ENCODE data around the gene COL18A1.
A peak's percentile ranks its signal among the peaks of the same experiment; 100 is the strongest.
"Not testable (repeated sequence)": the region's sequence is repeated elsewhere in the genome, so short reads cannot be mapped to it uniquely, and the experiment has no call there.

COL18A1 gene

GRCh38 chr21:45442686-45443594 is 38.0 kb downstream of the COL18A1 start:
- not testable (repeated sequence) for DNase-seq

GRCh38 chr21:45443595-45444181 is 38.7 kb downstream of the COL18A1 start:
- DNase-seq = no peak

GRCh38 chr21:45444385-45444784 is 39.4 kb downstream of the COL18A1 start:
- no peak for DNase-seq

GRCh38 chr21:45445369-45445768 is 40.4 kb downstream of the COL18A1 start:
- DNase-seq = no peak

- DNase-seq = no peak
These were observed 42.9 kb downstream of the COL18A1 start for GRCh38 chr21:45447821-45448220.

GRCh38 chr21:45448283-45448809 is 43.4 kb downstream of the COL18A1 start:
- no peak for DNase-seq

- peak; percentile 60 for DNase-seq
These were observed 44.1 kb downstream of the COL18A1 start for GRCh38 chr21:45448810-45449657.

- no peak for DNase-seq
These were observed 44.9 kb downstream of the COL18A1 start for GRCh38 chr21:45449658-45450422.

- no peak for DNase-seq
These were observed 45.6 kb downstream of the COL18A1 start for GRCh38 chr21:45450423-45451090.

- DNase-seq = no peak
These were observed 46.3 kb downstream of the COL18A1 start for GRCh38 chr21:45451091-45451740.

GRCh38 chr21:45451771-45452182 is 46.8 kb downstream of the COL18A1 start:
- DNase-seq = no peak

- DNase-seq = no peak
These were observed 47.8 kb downstream of the COL18A1 start for GRCh38 chr21:45452696-45453307.

- no peak for DNase-seq
These were observed 48.5 kb downstream of the COL18A1 start for GRCh38 chr21:45453308-45453950.

GRCh38 chr21:45454060-45454925 is 49.3 kb downstream of the COL18A1 start:
- no peak for DNase-seq

- no peak for DNase-seq
These were observed 50.1 kb downstream of the COL18A1 start for GRCh38 chr21:45454926-45455673.

GRCh38 chr21:45455674-45456583 is 51.0 kb downstream of the COL18A1 start:
- no peak for DNase-seq

- DNase-seq = no peak
These were observed 51.7 kb downstream of the COL18A1 start for GRCh38 chr21:45456584-45457160.
